Retinal pigment epithelial cell (primary cell): ENCODE results near the gene MRPS18B.

Experiments used
- DNase-seq: peaks from one replicate; pipeline ENCODE4 v3.0.0-alpha.2; 2010; ENCODE audit warnings: low read depth
- H3K4me3 ChIP-seq: 2 replicates; pipeline ENCODE4 v1.5.1; 2011; ENCODE audit warnings: mild to moderate bottlenecking, low read length, control low read depth, moderate library complexity
- CTCF ChIP-seq: conservative IDR thresholded peaks from 2 replicates; pipeline ENCODE4 v1.5.1; 2011; ENCODE audit warnings: low read depth, low read length, control low read depth, inconsistent platforms

The MRPS18B gene

GRCh38 chr6:30643656-30644055, 26.0 kb downstream of the MRPS18B start:
- no peak for TF ChIP-seq CTCF
- DNase-seq = no peak
- no peak overlapping the region for H3K4me3 ChIP-seq

GRCh38 chr6:30644769-30645168, 27.1 kb downstream of the MRPS18B start:
- no peak for DNase-seq
- no peak overlapping the region for H3K4me3 ChIP-seq
- no peak for TF ChIP-seq CTCF

- H3K4me3 ChIP-seq = no peak overlapping the region
- TF ChIP-seq CTCF = no peak
- no peak for DNase-seq
These were observed 28.3 kb downstream of the MRPS18B start for GRCh38 chr6:30645989-30646388.

GRCh38 chr6:30646450-30647241, 29.0 kb downstream of the MRPS18B start, which contains the start of gene C6orf136:
Gene C6orf136 (plus strand): TSS chr6:30647133. CDS start chr6:30647232, 99 bp downstream.
- DNase-seq = peak; percentile 62
- TF ChIP-seq CTCF = no peak
- H3K4me3 ChIP-seq = peak within 1 kb of the TSS; percentile 60

GRCh38 chr6:30647242-30648116, 29.8 kb downstream of the MRPS18B start:
- H3K4me3 ChIP-seq = peak overlapping the region; percentile 60
- DNase-seq = no peak
- TF ChIP-seq CTCF = no peak

- H3K4me3 ChIP-seq = no peak overlapping the region
- no peak for DNase-seq
- no peak for TF ChIP-seq CTCF
These were observed 33.5 kb downstream of the MRPS18B start for GRCh38 chr6:30651143-30651542.
